Endothelial cell of umbilical vein (primary cell): ENCODE results near the gene CABP5. TPM values are rescaled to one million over a fixed set of nuclear protein-coding genes. Genes with fewer than 3 reads are reported as not detected.

Experiments
- BruUV-seq: library from RNA; stranded (reverse); fragments of 400-500 nt; replicated peaks from 2 replicates; lab custom pipeline; 2021; lab: Mats Ljungman, UMichigan
- CTCF ChIA-PET: fragments of 300-600, 350-600 bp; sonication (Branson Sonifier 250); formaldehyde crosslinking; loops from one replicate; lab custom pipeline; 2021; ENCODE audit warnings: antibody characterized with exemption, inconsistent platforms; lab: Charles Lee
- POLR2A ChIA-PET: fragments of 300-600, 350-600 bp; sonication (Branson Sonifier 250); formaldehyde crosslinking; loops from one replicate; lab custom pipeline; 2021; ENCODE audit warnings: antibody characterized with exemption, inconsistent platforms; lab: Charles Lee
- DNase-seq: peaks from one replicate; pipeline ENCODE4 v3.0.0-alpha.2; 2011; ENCODE audit warnings: low read depth, low spot score
- FAIRE-seq: peaks from 2 replicates; lab custom pipeline; 2011; peaks lifted over from hg19 to GRCh38; lab: Jason Lieb, UNC
- H2AFZ ChIP-seq: 2 replicates; pipeline ENCODE4 v1.6.0; 2012; ENCODE audit warnings: low read depth, low read length, control low read depth, inconsistent platforms
- H3K27ac ChIP-seq: 2 replicates; pipeline ENCODE4 v1.5.1; 2011; ENCODE audit warnings: low read depth, mild to moderate bottlenecking, control low read depth, low read length, moderate library complexity; ENCODE audit not compliant: insufficient read depth
- H3K27me3 ChIP-seq, 2 experiments: 2 replicates each; pipeline versions ENCODE4 v1.6.0 to v1.6.1; 2011; ENCODE audit warnings: low read length in 2 of 2, mixed read lengths in 1 of 2; ENCODE audit not compliant: control insufficient read depth in 2 of 2, insufficient read depth in 2 of 2
- H3K36me3 ChIP-seq, 2 experiments: 2 replicates in 1 of 2; 3 replicates in 1 of 2; pipeline ENCODE4 v1.5.1; 2011; ENCODE audit warnings: low read length in 2 of 2, mild to moderate bottlenecking in 1 of 2, moderate library complexity in 1 of 2; ENCODE audit not compliant: control insufficient read depth in 2 of 2, insufficient read depth in 2 of 2; ENCODE audit errors: extremely low read depth in 1 of 2
- H3K4me1 ChIP-seq: 3 replicates; pipeline ENCODE4 v1.5.1; 2011; ENCODE audit warnings: mild to moderate bottlenecking, low read length; ENCODE audit not compliant: control insufficient read depth, insufficient read depth; ENCODE audit errors: extremely low read depth
- H3K4me2 ChIP-seq: 2 replicates; pipeline ENCODE4 v1.6.1; 2011; ENCODE audit warnings: low read length, control low read depth, mixed read lengths; ENCODE audit not compliant: insufficient read depth
- H3K4me3 ChIP-seq, 3 experiments: fragments of 200-600 bp in 1 of 3; sonication (generic), shearing (Covaris generic) in 1 of 3; replicated peaks in 1 of 3; 2 replicates each; pipeline ENCODE4 v1.5.1; 2011 to 2016; ENCODE audit warnings: control low read depth in 3 of 3, low read length in 3 of 3, mild to moderate bottlenecking in 2 of 3, inconsistent platforms in 1 of 3, low read depth in 1 of 3, moderate library complexity in 1 of 3; ENCODE audit not compliant: insufficient read depth in 1 of 3
- H3K79me2 ChIP-seq: 2 replicates; pipeline ENCODE4 v1.6.0; 2012; ENCODE audit warnings: low read length, inconsistent platforms; ENCODE audit not compliant: control insufficient read depth, insufficient read depth
- H3K9ac ChIP-seq: replicated peaks from 2 replicates; pipeline ENCODE3; 2011; ENCODE audit warnings: low read length, control low read depth; ENCODE audit not compliant: insufficient read depth; ENCODE audit errors: extremely low read depth
- H3K9me1 ChIP-seq: replicated peaks from 3 replicates; pipeline ENCODE4 v1.6.0; 2011; ENCODE audit warnings: mild to moderate bottlenecking, low read length; ENCODE audit not compliant: control insufficient read depth, insufficient read depth; ENCODE audit errors: extremely low read depth
- H3K9me3 ChIP-seq: replicated peaks from 2 replicates; pipeline ENCODE4 v1.5.1; 2012; ENCODE audit warnings: low read length, inconsistent platforms; ENCODE audit not compliant: control insufficient read depth, insufficient read depth
- H4K20me1 ChIP-seq: replicated peaks from 2 replicates; pipeline ENCODE3; 2011; ENCODE audit warnings: mild to moderate bottlenecking, low read length; ENCODE audit not compliant: control insufficient read depth, insufficient read depth; ENCODE audit errors: extremely low read depth
- EZH2 ChIP-seq: IDR thresholded peaks from 2 replicates; pipeline ENCODE4 v1.6.1; 2012; ENCODE audit warnings: borderline replicate concordance, low read depth, mild to moderate bottlenecking, moderate library complexity, low read length, inconsistent platforms; ENCODE audit not compliant: severe bottlenecking
- FOS ChIP-seq: IDR thresholded peaks from 2 replicates; pipeline ENCODE4 v1.6.1; 2011; ENCODE audit warnings: mild to moderate bottlenecking, low read length, moderate library complexity, borderline replicate concordance; ENCODE audit not compliant: insufficient read depth
- GATA2 ChIP-seq: IDR thresholded peaks from 2 replicates; pipeline ENCODE4 v1.7.0; 2011; ENCODE audit warnings: low read depth, mild to moderate bottlenecking, moderate library complexity, mixed read lengths, low read length; ENCODE audit not compliant: insufficient read length, insufficient read depth
- JUN ChIP-seq: IDR thresholded peaks from 2 replicates; pipeline ENCODE4 v1.6.1; 2011; ENCODE audit warnings: borderline replicate concordance, low read depth; ENCODE audit not compliant: insufficient read length, insufficient read depth
- MAX ChIP-seq: IDR thresholded peaks from 2 replicates; pipeline ENCODE4 v1.6.1; 2011; ENCODE audit not compliant: insufficient read depth, insufficient read length
- MYC ChIP-seq: IDR thresholded peaks from one replicate; pipeline ENCODE4 v1.6.1; 2011; ENCODE audit warnings: mild to moderate bottlenecking, low read depth, low read length
- POLR2A ChIP-seq: IDR thresholded peaks from 2 replicates; pipeline ENCODE4 v1.6.1; 2012; ENCODE audit warnings: low read depth, mild to moderate bottlenecking, control low read depth, low read length
- POLR2AphosphoS5 ChIP-seq: IDR thresholded peaks from 2 replicates; pipeline ENCODE4 v1.6.1; 2012; ENCODE audit warnings: low read depth, mild to moderate bottlenecking, control low read depth, low read length, moderate library complexity; ENCODE audit not compliant: insufficient read depth
- dilution Hi-C: fragments of 300-500 bp; cut with MboI; formaldehyde crosslinking; loops from one replicate; pipeline ENCODE4 v1.15.0; 2019; ENCODE audit warnings: low sequenced_read_pairs; ENCODE audit not compliant: extremely low pct_ligation_motif_present
- intact Hi-C: fragments of 100-400 bp; cut with micrococcal nuclease; formaldehyde crosslinking; loops from one replicate; pipeline ENCODE4 v1.10.0; 2022
- polyA plus RNA-seq, 4 experiments: library from polyadenylated mRNA; depleted of rRNA in 3 of 4; stranded (reverse) in 3 of 4; unstranded in 1 of 4; fragments of >200 nt; gene quantifications; 2 replicates each; pipeline versions ENCODE4 v1.2.1 to v1.2.3, GENCODE V29; 2011 to 2012; ENCODE audit warnings: missing spikeins in 1 of 4
- total RNA-seq: library from RNA; stranded (reverse); gene quantifications from 2 replicates; pipeline ENCODE4 v1.2.3, GENCODE V29; 2021
- TF ChIP-seq, protein P1 (sequence below), 2 donors: IDR thresholded peaks; 1 replicate in 1 of 2; 2 replicates in 1 of 2; pipeline ENCODE4 v1.5.1; 2011; ENCODE audit warnings: low read length in 2 of 2, mild to moderate bottlenecking in 2 of 2, moderate library complexity in 2 of 2, control low read depth in 1 of 2, inconsistent platforms in 1 of 2, low read depth in 1 of 2; ENCODE audit not compliant: insufficient read depth in 1 of 2; ENCODE audit errors: extremely low read depth in 1 of 2

Gene CABP5
- total and polyA plus RNA-seq, 2 donors (not counting 3 experiments of a cell fraction or from before 2014, with no cell fraction given) = not detected

DNA sequence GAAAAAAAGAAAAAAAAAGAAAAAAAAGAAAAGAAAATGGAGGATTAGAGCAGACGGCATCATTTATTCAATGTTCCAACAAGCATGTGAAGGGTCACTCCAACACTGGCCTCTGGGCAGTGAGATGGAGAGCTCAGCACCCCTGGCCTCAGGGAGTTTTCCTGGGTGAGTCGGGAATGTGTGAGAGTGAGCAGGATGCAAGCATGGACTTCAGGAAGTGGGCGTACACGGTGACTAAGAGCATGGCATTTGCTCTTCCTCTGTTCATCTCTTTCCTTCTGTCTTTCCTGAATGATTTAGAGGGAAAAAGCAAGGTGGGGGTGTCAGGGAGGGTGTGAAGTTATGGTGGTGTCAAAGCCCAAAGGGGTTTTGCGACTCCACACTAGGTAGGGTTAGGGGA is 682 bp upstream of the CABP5 start:
- ChIA-PET CTCF (interaction anchor here (0.8 kb wide), 1 partner anchor 11 kb away, joined by 3 read pairs; no protein-coding TSS in a partner anchor), POLR2A (no interaction called here)
- Histone ChIP-seq H3K9ac (no peak overlapping the region), H3K9me1 (no peaks in the 10 kb centered on the region), H3K27me3 (peaks cover 0 to 2% of the 10 kb centered on the region in 2 experiments), H3K4me3 (no peak overlapping the region), H3K79me2 (no peaks in the 10 kb centered on the region), H3K9me3 (no peaks in the 10 kb centered on the region), H3K27ac (no peak overlapping the region), H3K4me2 (no peak overlapping the region), H2AFZ (no peak overlapping the region), H3K36me3 (no peaks in the 10 kb centered on the region), H3K4me1 (no peaks in the 10 kb centered on the region), H4K20me1 (no peaks in the 10 kb centered on the region)
- intact Hi-C loops (no loop called here), dilution Hi-C loops (no loop called here)
- no TSS peak for BruUV-seq
- DNase-seq = no peak
- FAIRE-seq = no peak
- TF ChIP-seq POLR2A (no peak), EZH2 (no peak), MYC (no peak), POLR2AphosphoS5 (no peak), JUN (no peak), GATA2 (no peak), FOS (no peak), MAX (no peak)
- TF ChIP-seq, protein P1, sequence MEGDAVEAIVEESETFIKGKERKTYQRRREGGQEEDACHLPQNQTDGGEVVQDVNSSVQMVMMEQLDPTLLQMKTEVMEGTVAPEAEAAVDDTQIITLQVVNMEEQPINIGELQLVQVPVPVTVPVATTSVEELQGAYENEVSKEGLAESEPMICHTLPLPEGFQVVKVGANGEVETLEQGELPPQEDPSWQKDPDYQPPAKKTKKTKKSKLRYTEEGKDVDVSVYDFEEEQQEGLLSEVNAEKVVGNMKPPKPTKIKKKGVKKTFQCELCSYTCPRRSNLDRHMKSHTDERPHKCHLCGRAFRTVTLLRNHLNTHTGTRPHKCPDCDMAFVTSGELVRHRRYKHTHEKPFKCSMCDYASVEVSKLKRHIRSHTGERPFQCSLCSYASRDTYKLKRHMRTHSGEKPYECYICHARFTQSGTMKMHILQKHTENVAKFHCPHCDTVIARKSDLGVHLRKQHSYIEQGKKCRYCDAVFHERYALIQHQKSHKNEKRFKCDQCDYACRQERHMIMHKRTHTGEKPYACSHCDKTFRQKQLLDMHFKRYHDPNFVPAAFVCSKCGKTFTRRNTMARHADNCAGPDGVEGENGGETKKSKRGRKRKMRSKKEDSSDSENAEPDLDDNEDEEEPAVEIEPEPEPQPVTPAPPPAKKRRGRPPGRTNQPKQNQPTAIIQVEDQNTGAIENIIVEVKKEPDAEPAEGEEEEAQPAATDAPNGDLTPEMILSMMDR (IDR thresholded peaks at IDR 0.05; ENCODE audit: extremely low read depth in 1 of 2, insufficient read depth in 1 of 2, low read depth in 1 of 2, low read length in 2 of 2) = no peak
